Vagina (tissue), 2 donors: ENCODE measurements around the gene MON1A. TPM values are rescaled to one million over a fixed set of nuclear protein-coding genes. Genes with fewer than 3 reads are reported as not detected.
"Not testable (repeated sequence)": the region's sequence is repeated elsewhere in the genome, so short reads cannot be mapped to it uniquely, and the experiment has no call there.

Experiments used
- DNase-seq, 2 donors: peaks; one replicate each; pipeline ENCODE4 v3.0.0-alpha.2; 2017; ENCODE audit errors: extremely low spot score in 2 of 2
- H3K27ac ChIP-seq: fragments of 200-600 bp; sonication (generic); one replicate; pipeline ENCODE4 v1.5.1; 2019
- H3K27me3 ChIP-seq: fragments of 200-600 bp; sonication (generic); one replicate; pipeline ENCODE4 v1.5.1; 2019
- H3K36me3 ChIP-seq, 2 donors: fragments of 200-600 bp; sonication (generic); one replicate each; pipeline ENCODE4 v1.5.1; 2017 to 2019
- H3K4me1 ChIP-seq: fragments of 200-600 bp; sonication (generic); one replicate; pipeline ENCODE4 v1.5.1; 2019
- H3K4me3 ChIP-seq, 2 donors: fragments of 200-600 bp; sonication (generic); 1 replicate in 1 of 2; 2 replicates in 1 of 2; pipeline ENCODE4 v1.5.1; 2016 to 2019
- H3K9me3 ChIP-seq: fragments of 200-600 bp; sonication (generic); one replicate; pipeline ENCODE4 v1.5.1; 2019
- POLR2A ChIP-seq, 2 donors: fragments of 450-650 bp; IDR thresholded peaks; one replicate each; pipeline ENCODE4 v1.6.1; 2017; ENCODE audit warnings: antibody characterized with exemption in 2 of 2, mild to moderate bottlenecking in 2 of 2, moderate library complexity in 2 of 2
- POLR2AphosphoS5 ChIP-seq, 2 donors: sonication (generic); formaldehyde crosslinking; IDR thresholded peaks; one replicate each; pipeline ENCODE4 v1.9.0; 2017; ENCODE audit warnings: antibody characterized with exemption in 2 of 2, mild to moderate bottlenecking in 2 of 2, low read depth in 1 of 2; ENCODE audit not compliant: insufficient read depth in 1 of 2
- intact Hi-C: fragments of 100-400 bp; cut with DNase I; formaldehyde crosslinking; loops from one replicate; pipeline ENCODE4 v1.15.1; 2023
- total RNA-seq: library from RNA; depleted of rRNA; stranded (reverse); fragments of >200 nt; gene quantifications from one replicate; pipeline ENCODE4 v1.2.3, GENCODE V29; 2016
- TF ChIP-seq, protein P1 (sequence below), 3 experiments: fragments of 450-650 bp in 2 of 3; fragments of 200-600 bp in 1 of 3; sonication (generic) in 1 of 3; IDR thresholded peaks; one replicate each; pipeline ENCODE4 v1.5.1; 2017 to 2019; ENCODE audit warnings: antibody characterized with exemption in 3 of 3, mild to moderate bottlenecking in 2 of 3, moderate library complexity in 2 of 3

MON1A gene
- total RNA-seq, 1 donor from 2014 or later = 10.6 TPM

DNA sequence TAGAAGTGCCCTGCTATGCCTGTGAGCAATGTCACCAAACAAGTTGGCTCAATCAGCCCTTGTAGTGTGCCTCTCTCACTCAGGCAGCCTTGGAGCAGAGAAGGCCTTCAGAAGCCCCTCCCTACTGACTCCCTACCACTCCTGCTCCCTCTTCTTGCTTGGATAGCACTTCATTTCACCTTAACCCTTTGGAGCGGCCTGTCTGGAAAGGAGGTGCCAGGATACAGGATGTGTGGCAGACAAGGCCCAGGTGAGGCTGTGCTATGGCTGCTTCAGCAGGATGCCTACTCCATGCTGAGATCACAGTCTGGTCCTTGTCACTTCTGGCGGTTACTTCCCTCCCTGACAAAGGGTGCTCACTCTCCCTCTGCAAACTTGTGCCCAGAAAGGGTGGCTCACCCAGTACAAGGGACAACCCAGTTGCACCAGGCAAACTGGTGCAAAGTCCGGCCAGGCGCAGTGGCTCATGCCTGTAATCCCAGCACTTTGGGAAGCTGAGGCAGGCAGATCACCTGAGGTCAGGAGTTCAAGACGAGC, 1.1 kb downstream of the MON1A start:
- Histone ChIP-seq H3K4me3 (peak overlapping the region; percentile 55 to 82), H3K9me3 (no peaks in the 10 kb centered on the region), H3K36me3 (no peaks in the 10 kb centered on the region), H3K4me1 (peaks cover 23% of the 10 kb centered on the region), H3K27ac (no peak overlapping the region), H3K27me3 (no peaks in the 10 kb centered on the region)
- TF ChIP-seq POLR2AphosphoS5 (IDR thresholded peaks at IDR 0.05; ENCODE audit: insufficient read depth in 1 of 2, low read depth in 1 of 2) (no peak), POLR2A (IDR thresholded peaks at IDR 0.05) (no peak)
- TF ChIP-seq, protein P1, sequence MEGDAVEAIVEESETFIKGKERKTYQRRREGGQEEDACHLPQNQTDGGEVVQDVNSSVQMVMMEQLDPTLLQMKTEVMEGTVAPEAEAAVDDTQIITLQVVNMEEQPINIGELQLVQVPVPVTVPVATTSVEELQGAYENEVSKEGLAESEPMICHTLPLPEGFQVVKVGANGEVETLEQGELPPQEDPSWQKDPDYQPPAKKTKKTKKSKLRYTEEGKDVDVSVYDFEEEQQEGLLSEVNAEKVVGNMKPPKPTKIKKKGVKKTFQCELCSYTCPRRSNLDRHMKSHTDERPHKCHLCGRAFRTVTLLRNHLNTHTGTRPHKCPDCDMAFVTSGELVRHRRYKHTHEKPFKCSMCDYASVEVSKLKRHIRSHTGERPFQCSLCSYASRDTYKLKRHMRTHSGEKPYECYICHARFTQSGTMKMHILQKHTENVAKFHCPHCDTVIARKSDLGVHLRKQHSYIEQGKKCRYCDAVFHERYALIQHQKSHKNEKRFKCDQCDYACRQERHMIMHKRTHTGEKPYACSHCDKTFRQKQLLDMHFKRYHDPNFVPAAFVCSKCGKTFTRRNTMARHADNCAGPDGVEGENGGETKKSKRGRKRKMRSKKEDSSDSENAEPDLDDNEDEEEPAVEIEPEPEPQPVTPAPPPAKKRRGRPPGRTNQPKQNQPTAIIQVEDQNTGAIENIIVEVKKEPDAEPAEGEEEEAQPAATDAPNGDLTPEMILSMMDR (IDR thresholded peaks at IDR 0.05) = no peak
- DNase-seq = no peak
- intact Hi-C loops = no loop called here

DNA sequence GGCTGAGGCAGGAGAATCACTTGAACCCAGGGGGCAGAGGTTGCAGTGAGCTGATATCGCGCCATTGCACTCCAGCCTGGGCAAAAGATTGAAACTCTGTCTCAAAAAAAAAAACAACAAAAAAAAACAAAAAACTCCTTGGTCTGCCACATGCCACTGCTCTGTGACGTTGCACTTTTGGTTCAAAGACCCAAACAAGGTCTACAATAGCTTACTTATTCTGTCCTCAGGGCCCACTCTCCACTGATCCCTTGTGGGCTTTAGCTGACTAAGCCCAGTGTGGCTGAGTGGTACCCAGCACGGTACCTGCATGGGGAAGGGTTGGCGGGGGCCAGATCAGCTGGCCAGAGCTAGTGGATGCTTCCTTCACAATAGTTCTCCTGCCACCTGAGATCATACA, 1.8 kb downstream of the MON1A start:
- Histone ChIP-seq H3K4me3 (no peak overlapping the region), H3K9me3 (no peaks in the 10 kb centered on the region), H3K27ac (no peak overlapping the region), H3K36me3 (no peaks in the 10 kb centered on the region), H3K4me1 (peaks cover 23% of the 10 kb centered on the region), H3K27me3 (no peaks in the 10 kb centered on the region)
- TF ChIP-seq POLR2AphosphoS5 (IDR thresholded peaks at IDR 0.05; ENCODE audit: insufficient read depth in 1 of 2, low read depth in 1 of 2) = no peak
- TF ChIP-seq, protein P1 (IDR thresholded peaks at IDR 0.05) = no peak
- TF ChIP-seq POLR2A (IDR thresholded peaks at IDR 0.05) = no peak
- DNase-seq = no peak
- intact Hi-C loops = no loop called here

DNA sequence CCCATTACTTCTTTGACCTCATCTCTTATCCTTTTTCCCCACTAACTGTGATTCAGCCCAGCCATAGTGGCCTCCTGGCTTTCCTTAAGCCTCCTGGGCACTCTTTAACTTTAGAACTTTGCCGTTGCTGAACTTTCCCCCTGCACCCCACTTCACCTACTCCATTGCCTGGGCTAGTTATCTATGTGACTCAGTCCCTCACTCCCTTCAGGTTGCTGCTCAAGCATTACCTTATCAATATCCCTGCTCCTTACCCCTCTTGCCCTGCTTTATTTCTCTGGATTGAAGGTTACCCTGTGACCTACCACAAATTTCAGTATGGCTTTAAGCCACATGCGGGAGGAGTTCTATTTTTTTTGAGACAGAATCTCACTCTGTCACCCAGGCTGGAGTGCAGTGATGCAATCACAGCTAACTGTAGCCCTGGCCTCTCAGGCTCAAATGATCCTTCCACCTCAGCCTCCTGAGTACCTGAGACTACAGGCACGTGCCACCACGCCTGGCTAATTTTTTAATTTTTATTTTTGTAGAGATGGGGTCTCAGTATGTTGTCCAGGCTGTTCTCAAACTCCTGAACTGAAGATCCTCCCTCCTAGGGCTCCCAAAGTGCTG, 3.4 kb downstream of the MON1A start:
- H3K36me3 ChIP-seq = no peaks in the 10 kb centered on the region
- no peaks in the 10 kb centered on the region for H3K27me3 ChIP-seq
- H3K4me1 ChIP-seq = peaks cover 23% of the 10 kb centered on the region
- no peak for DNase-seq
- H3K9me3 ChIP-seq = no peaks in the 10 kb centered on the region
- TF ChIP-seq, protein P1 (IDR thresholded peaks at IDR 0.05) = no peak
- TF ChIP-seq POLR2A (IDR thresholded peaks at IDR 0.05) = no peak
- TF ChIP-seq POLR2AphosphoS5 (IDR thresholded peaks at IDR 0.05; ENCODE audit: insufficient read depth in 1 of 2, low read depth in 1 of 2) = no peak
- H3K4me3 ChIP-seq = no peak overlapping the region
- H3K27ac ChIP-seq = no peak overlapping the region
- intact Hi-C loops = no loop called here

DNA sequence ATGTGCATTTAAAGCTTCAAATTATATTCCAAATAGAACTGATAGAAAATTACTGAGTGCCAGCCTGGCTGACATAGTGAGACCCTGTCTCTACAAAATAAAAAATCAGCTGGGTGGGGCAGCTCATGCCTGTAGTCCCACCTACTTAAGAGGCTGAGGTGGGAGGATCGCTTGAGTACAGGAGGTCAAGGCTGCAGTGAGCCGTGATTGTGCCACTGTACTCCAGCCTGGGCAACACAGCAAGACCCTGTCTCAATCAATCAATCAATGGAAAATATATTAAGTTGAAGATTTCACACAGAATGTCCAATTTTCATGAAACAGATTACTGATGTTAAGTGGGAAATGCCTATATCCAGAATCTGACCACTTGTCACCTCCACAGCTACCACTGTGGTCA, 4.1 kb downstream of the MON1A start:
- intact Hi-C loops = no loop called here
- DNase-seq = no peak
- H3K4me1 ChIP-seq = peaks cover 21% of the 10 kb centered on the region
- H3K27me3 ChIP-seq = no peaks in the 10 kb centered on the region
- no peak overlapping the region for H3K27ac ChIP-seq
- no peaks in the 10 kb centered on the region for H3K9me3 ChIP-seq
- no peak for TF ChIP-seq POLR2A (IDR thresholded peaks at IDR 0.05)
- TF ChIP-seq, protein P1 (IDR thresholded peaks at IDR 0.05) = no peak
- no peak for TF ChIP-seq POLR2AphosphoS5 (IDR thresholded peaks at IDR 0.05; ENCODE audit: insufficient read depth in 1 of 2, low read depth in 1 of 2)
- H3K36me3 ChIP-seq = no peaks in the 10 kb centered on the region
- no peak overlapping the region for H3K4me3 ChIP-seq

DNA sequence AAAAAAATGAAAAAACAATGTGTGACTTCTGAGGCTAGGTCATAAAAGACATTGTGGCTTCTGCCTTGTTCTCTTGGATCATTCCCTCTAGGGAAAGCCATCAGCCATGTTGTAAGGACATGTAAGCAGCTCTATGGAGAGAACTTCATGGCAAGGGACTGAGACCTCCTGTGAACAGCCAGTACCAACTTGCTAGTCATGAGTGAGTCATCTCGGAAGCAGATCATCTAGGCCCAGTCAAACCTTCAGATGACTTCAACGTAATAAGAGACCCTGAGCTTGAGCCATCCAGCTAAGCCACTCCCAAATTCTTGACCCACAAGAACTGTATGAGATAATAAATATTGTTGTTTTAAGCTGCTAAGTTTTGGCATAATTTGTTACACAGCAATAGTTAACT, 4.9 kb downstream of the MON1A start:
- Histone ChIP-seq H3K4me1 (peaks cover 14% of the 10 kb centered on the region), H3K4me3 (no peak overlapping the region), H3K27ac (no peak overlapping the region), H3K36me3 (no peaks in the 10 kb centered on the region), H3K9me3 (no peaks in the 10 kb centered on the region), H3K27me3 (no peaks in the 10 kb centered on the region)
- TF ChIP-seq, protein P1 (IDR thresholded peaks at IDR 0.05) = no peak
- no peak for TF ChIP-seq POLR2AphosphoS5 (IDR thresholded peaks at IDR 0.05; ENCODE audit: insufficient read depth in 1 of 2, low read depth in 1 of 2)
- TF ChIP-seq POLR2A (IDR thresholded peaks at IDR 0.05) = no peak
- intact Hi-C loops = no loop called here
- no peak for DNase-seq

DNA sequence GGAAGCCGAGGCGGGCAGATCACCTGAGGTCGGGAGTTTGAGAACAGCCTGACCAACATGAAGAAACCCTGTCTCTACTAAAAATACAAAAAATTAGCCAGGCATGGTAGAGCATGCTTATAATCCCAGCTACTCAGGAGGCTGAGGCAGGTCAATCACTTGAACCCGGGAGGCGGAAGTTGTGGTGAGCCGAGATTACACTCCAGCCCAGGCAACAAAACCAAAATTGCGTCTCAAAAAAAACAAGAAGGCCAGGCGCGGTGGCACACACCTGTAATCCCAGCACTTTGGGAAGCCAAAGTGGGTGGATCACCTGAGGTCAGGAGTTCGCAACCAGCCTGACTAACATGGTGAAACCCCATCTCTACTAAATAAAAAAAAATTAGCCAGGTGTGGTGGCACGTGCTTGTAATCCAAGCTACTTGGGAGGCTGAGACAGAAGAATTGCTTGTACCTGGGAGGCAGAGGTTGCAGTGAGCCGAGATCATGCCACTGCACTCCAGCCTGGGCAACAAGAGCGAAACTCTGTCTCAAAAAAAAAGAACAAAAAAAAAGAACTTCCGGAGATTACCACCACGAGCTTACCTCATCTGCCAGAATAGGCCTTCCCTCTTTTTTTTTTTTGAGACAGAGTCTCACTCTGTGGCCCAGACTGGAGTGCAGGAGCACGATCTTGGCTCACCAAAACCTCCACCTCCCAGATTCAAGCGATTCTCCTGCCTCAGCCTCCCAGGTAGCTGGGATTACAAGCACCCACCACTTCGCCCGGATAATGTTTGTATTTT, 11.6 kb downstream of the MON1A start:
- H3K9me3 ChIP-seq, DNase-seq, H3K36me3 ChIP-seq, intact Hi-C loops, H3K4me1 ChIP-seq, H3K4me3 ChIP-seq, H3K27ac ChIP-seq, H3K27me3 ChIP-seq: not testable (repeated sequence)
